HFFc6 (cell line): Measurements from ENCODE around the gene USH2A. TPM values are rescaled to one million over a fixed set of nuclear protein-coding genes. Genes with fewer than 3 reads are reported as not detected.

Experiments
- DNase-seq: peaks from one replicate; pipeline ENCODE4 v3.0.0-alpha.2; 2018
- H3K27ac Mint-ChIP-seq: 2 replicates; pipeline ENCODE4 v1.8.0; 2020; ENCODE audit warnings: mild to moderate bottlenecking, mixed read lengths
- H3K27me3 Mint-ChIP-seq: 2 replicates; pipeline ENCODE4 v1.8.0; 2021; ENCODE audit warnings: mild to moderate bottlenecking, moderate library complexity, mixed read lengths; ENCODE audit not compliant: insufficient read depth
- H3K36me3 Mint-ChIP-seq: 2 replicates; pipeline ENCODE4 v1.8.0; 2021; ENCODE audit warnings: low read depth, mixed read lengths
- H3K4me1 Mint-ChIP-seq: 2 replicates; pipeline ENCODE4 v1.8.0; 2020; ENCODE audit warnings: low read depth, mixed read lengths
- H3K4me3 Mint-ChIP-seq: 2 replicates; pipeline ENCODE4 v1.8.0; 2020; ENCODE audit warnings: mild to moderate bottlenecking, moderate library complexity, mixed read lengths
- H3K9me3 Mint-ChIP-seq: 2 replicates; pipeline ENCODE4 v1.8.0; 2020; ENCODE audit warnings: mild to moderate bottlenecking, mixed read lengths
- total RNA-seq, 6 experiments: library from RNA; stranded (reverse); fragmentation: NEBNext Ultra II Directional; extraction: Animal tissue kit (Norgen Biotek cat#: 25700); gene quantifications; 2 replicates in 1 of 6; 3 replicates in 5 of 6; pipeline ENCODE4 v1.2.3, GENCODE V29; 2021
- TF ChIP-seq, protein P1 (sequence below): fragments of 200-600 bp; sonication (generic); IDR thresholded peaks from 2 replicates; pipeline ENCODE4 v1.5.0; 2021; ENCODE audit warnings: antibody characterized with exemption, mild to moderate bottlenecking

The USH2A gene
- total RNA-seq, 6 experiments from 2014 or later: 0.02 to 0.07 (median 0.04) TPM

GRCh38 chr1:216258856-216259255 is 164.4 kb downstream of the USH2A start:
- no peak overlapping the region for H3K27ac Mint-ChIP-seq
- no peak for DNase-seq
- H3K4me1 Mint-ChIP-seq: no peaks in the 10 kb centered on the region
- no peaks in the 10 kb centered on the region; the same call in 1 of the 2 replicates for H3K9me3 Mint-ChIP-seq
- no peaks in the 10 kb centered on the region for H3K36me3 Mint-ChIP-seq
- H3K27me3 Mint-ChIP-seq: no peaks in the 10 kb centered on the region; the same call in 1 of the 2 replicates
- TF ChIP-seq, protein P1, sequence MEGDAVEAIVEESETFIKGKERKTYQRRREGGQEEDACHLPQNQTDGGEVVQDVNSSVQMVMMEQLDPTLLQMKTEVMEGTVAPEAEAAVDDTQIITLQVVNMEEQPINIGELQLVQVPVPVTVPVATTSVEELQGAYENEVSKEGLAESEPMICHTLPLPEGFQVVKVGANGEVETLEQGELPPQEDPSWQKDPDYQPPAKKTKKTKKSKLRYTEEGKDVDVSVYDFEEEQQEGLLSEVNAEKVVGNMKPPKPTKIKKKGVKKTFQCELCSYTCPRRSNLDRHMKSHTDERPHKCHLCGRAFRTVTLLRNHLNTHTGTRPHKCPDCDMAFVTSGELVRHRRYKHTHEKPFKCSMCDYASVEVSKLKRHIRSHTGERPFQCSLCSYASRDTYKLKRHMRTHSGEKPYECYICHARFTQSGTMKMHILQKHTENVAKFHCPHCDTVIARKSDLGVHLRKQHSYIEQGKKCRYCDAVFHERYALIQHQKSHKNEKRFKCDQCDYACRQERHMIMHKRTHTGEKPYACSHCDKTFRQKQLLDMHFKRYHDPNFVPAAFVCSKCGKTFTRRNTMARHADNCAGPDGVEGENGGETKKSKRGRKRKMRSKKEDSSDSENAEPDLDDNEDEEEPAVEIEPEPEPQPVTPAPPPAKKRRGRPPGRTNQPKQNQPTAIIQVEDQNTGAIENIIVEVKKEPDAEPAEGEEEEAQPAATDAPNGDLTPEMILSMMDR: no peak
- H3K4me3 Mint-ChIP-seq: no peak overlapping the region

- no peak for DNase-seq
- Mint-ChIP-seq H3K36me3 (no peaks in the 10 kb centered on the region), H3K4me1 (no peaks in the 10 kb centered on the region), H3K4me3 (no peak overlapping the region), H3K27me3 (no peaks in the 10 kb centered on the region; the same call in 1 of the 2 replicates), H3K27ac (no peak overlapping the region), H3K9me3 (no peaks in the 10 kb centered on the region; the same call in 1 of the 2 replicates)
- TF ChIP-seq, protein P1: no peak
These were observed 164.9 kb downstream of the USH2A start for GRCh38 chr1:216258386-216258785.

DNA sequence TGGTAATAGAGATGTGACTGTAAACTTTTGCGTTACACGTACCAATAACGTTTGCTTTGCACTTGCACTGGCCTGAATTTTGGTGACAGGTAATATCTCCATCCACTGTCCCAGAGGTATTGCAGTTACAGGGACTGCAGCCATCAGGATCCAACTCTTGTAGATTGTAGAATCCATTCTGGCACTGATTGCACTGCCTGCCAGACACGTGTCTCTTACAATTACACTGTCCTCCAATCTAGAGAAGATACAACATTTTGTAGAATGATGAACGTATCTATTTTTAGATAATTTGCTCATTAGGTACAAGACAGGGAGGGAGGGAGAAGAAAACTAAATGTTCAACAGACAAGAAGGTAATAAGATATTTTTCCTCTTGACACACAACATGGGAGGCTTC is 172.4 kb downstream of the USH2A start:
- Mint-ChIP-seq H3K4me3 (no peak overlapping the region), H3K27ac (no peak overlapping the region)

GRCh38 chr1:216248628-216249027 is 174.6 kb downstream of the USH2A start:
- H3K27me3 Mint-ChIP-seq: no peaks in the 10 kb centered on the region; the same call in 1 of the 2 replicates
- H3K4me3 Mint-ChIP-seq: no peak overlapping the region
- no peak for DNase-seq
- no peaks in the 10 kb centered on the region for H3K36me3 Mint-ChIP-seq
- TF ChIP-seq, protein P1: no peak
- no peaks in the 10 kb centered on the region for H3K9me3 Mint-ChIP-seq
- H3K27ac Mint-ChIP-seq: no peak overlapping the region
- peaks cover 14% of the 10 kb centered on the region for H3K4me1 Mint-ChIP-seq

More for the DNA sequence above, 172.4 kb downstream of the USH2A start:
- Mint-ChIP-seq H3K4me1 (peaks cover 14% of the 10 kb centered on the region), H3K27me3 (no peaks in the 10 kb centered on the region; the same call in 1 of the 2 replicates), H3K36me3 (no peaks in the 10 kb centered on the region), H3K9me3 (no peaks in the 10 kb centered on the region)
- DNase-seq: no peak
- TF ChIP-seq, protein P1: no peak

- H3K4me1 Mint-ChIP-seq: peaks cover 14% of the 10 kb centered on the region
- no peak for DNase-seq
- no peak overlapping the region for H3K4me3 Mint-ChIP-seq
- TF ChIP-seq, protein P1: no peak
- no peaks in the 10 kb centered on the region for H3K36me3 Mint-ChIP-seq
- no peaks in the 10 kb centered on the region; the same call in 1 of the 2 replicates for H3K27me3 Mint-ChIP-seq
- no peaks in the 10 kb centered on the region for H3K9me3 Mint-ChIP-seq
- no peak overlapping the region for H3K27ac Mint-ChIP-seq
These were observed 175.3 kb downstream of the USH2A start for GRCh38 chr1:216247937-216248336.
